Right cardiac atrium (tissue), 5 donors: ENCODE data around the gene ACE2. TPM values are rescaled to one million over a fixed set of nuclear protein-coding genes. Genes with fewer than 3 reads are reported as not detected.

Experiments
- ATAC-seq, 2 donors: fragments of 200-7000 bp; cut with Tn5 transposase; one replicate each; pipeline versions ENCODE4 v1.8.0 to v1.9.1; 2020; ENCODE audit warnings: moderate library complexity in 2 of 2, mild to moderate bottlenecking in 1 of 2
- DNase-seq, 3 donors: peaks; one replicate each; pipeline ENCODE4 v3.0.0-alpha.2; 2020
- H3K27ac ChIP-seq: one replicate; pipeline ENCODE4 v1.5.1; 2013; ENCODE audit warnings: mild to moderate bottlenecking, low read length, control low read depth, moderate library complexity
- H3K27me3 ChIP-seq: one replicate; pipeline ENCODE4 v1.6.1; 2013; ENCODE audit not compliant: control insufficient read depth, insufficient read depth
- H3K4me1 ChIP-seq: one replicate; pipeline ENCODE4 v1.6.1; 2013; ENCODE audit warnings: low read length; ENCODE audit not compliant: control insufficient read depth, insufficient read depth
- H3K4me3 ChIP-seq: one replicate; pipeline ENCODE4 v1.5.1; 2013; ENCODE audit warnings: low read length, control low read depth
- H3K9me3 ChIP-seq: one replicate; pipeline ENCODE4 v1.6.1; 2013; ENCODE audit warnings: low read length; ENCODE audit not compliant: control insufficient read depth
- WGBS: extraction: QIAGEN DNeasy Blood & Tissue Kit; methylation state at CpG from one replicate; pipeline ENCODE4 v1.1.7; 2013; 5-methylcytosine and 5-hydroxymethylcytosine counted together
- intact Hi-C, 4 donors: fragments of 100-400 bp; cut with DNase I; formaldehyde crosslinking; loops; one replicate each; pipeline versions ENCODE4 v1.11.0 to v1.14.0; 2022 to 2023
- polyA plus RNA-seq: library from polyadenylated mRNA; stranded (reverse); fragments of 200-250 nt; gene quantifications from one replicate; pipeline ENCODE4 v1.2.3, GENCODE V29; 2013
- total RNA-seq, 4 donors: library from RNA; stranded (reverse); fragmentation: NEBNext Ultra II Directional; extraction: Animal tissue kit (Norgen Biotek cat#: 25700); gene quantifications; one replicate each; pipeline ENCODE4 v1.2.1, GENCODE V29; 2021
- donor health status: healthy with polysubstance abuse.
- donor health status: DM: no; HTN: yes; CAD: no.
- donor health status: DM: no; HTN: no; CAD: no.
- donor health status: DM: no; HTN: yes; CAD: no; lungs with severe emphysema.
- donor health status: DM: yes; HTN: yes; CAD: no.

Gene ACE2
- total and polyA plus RNA-seq, 5 donors: 3.6 to 10.7 (median 5.4) TPM

DNA sequence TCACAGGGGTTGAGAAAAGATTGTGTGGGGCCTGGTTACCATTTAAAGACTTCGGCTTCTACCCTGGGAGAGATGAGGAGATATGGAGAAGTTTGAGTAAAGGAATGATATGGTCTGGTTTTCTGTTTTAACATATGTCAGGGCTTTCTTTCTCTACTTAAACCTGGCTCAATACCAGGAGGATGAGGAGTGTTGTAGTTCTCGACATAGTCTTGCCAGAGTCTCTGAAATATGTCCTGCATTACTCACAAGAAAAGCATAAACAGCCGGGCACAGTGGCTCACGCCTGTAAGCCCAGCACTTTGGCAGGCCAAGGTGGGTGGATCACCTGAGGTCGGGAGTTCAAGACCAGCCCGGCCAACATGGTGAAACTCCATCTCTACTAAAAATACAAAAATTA, 16.4 kb upstream of the ACE2 start:
- no peak for DNase-seq
- Histone ChIP-seq H3K9me3 (no peaks in the 10 kb centered on the region), H3K27ac (no peak overlapping the region), H3K4me1 (no peaks in the 10 kb centered on the region), H3K27me3 (no peaks in the 10 kb centered on the region), H3K4me3 (no peak overlapping the region)
- intact Hi-C loops: no loop called here
- WGBS: 92% methylated on average over 6 of the region's 6 CpGs
- no peak for ATAC-seq

DNA sequence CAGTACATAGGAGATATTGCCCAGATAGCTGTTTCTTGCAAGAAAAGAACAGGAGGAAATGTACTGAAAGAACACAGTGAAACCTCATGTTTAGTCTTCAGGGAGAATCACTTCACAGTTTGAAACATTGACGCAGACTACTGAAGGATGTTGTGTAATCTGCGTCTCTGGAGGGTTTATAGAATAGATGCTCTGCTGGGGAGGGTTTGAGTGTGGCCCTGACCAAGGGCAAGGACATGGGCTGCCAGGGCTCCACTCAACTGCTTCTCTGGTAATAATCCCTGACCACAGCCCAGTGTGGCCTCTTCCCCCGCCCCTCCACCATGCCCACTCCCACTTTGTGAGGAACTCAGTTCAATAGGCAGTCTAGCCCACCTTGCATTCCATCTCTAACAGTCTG, 15.8 kb upstream of the ACE2 start:
- peak; percentile 86 to 93 for ATAC-seq
- no peaks in the 10 kb centered on the region for H3K4me1 ChIP-seq
- DNase-seq: peak; percentile 36 to 81 (median 53)
- no peaks in the 10 kb centered on the region for H3K9me3 ChIP-seq
- intact Hi-C loops: no loop called here
- H3K4me3 ChIP-seq: no peak overlapping the region
- H3K27ac ChIP-seq: no peak overlapping the region
- WGBS: 59% methylated on average over 3 of the region's 3 CpGs
- no peaks in the 10 kb centered on the region for H3K27me3 ChIP-seq

DNA sequence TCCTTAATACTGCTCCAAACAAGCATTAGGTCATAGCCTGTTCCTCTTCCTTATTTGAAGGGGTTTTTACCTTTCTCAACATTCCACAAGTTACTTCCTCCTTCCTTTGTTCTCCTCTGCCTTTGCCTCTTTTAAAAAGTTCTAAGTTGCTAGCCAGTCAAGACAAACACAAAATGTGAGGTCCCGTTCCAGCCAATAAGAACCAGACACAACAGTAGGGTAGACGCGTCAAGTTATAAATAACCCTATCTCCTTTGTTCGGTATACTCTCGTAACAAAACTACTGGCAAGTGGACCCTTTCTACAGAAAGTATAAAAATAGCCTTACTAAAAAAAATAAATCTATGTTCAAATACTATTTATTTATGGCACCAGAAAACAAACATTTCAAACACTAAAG, 6.3 kb upstream of the ACE2 start:
- 40% methylated on average over 5 of the region's 5 CpGs for WGBS
- intact Hi-C loops: no loop called here

DNA sequence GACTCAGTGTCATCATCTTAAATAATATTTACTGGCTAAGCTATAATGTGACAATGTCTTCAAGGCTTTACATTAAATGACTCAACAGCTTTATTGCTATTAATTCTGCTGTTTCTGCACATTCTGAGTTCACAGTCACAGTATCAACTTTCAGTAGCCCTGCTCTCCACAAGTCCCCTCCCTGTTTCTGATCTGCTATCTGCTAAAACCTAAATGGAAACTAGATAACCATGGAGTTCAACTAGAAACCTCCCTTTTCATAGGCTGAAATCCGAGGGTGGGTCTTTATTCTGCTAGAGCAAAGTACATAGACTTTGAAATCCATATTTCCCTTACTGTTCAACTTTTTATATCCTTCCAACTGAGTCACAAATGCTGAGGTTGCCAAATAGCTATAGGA, 5.4 kb upstream of the ACE2 start:
- 16% methylated on average over 1 of the region's 1 CpG for WGBS

More for the DNA sequence above, 6.3 kb upstream of the ACE2 start:
- Histone ChIP-seq H3K27ac (no peak overlapping the region), H3K9me3 (no peaks in the 10 kb centered on the region), H3K27me3 (no peaks in the 10 kb centered on the region), H3K4me1 (no peaks in the 10 kb centered on the region), H3K4me3 (no peak overlapping the region)
- no peak for DNase-seq
- no peak for ATAC-seq

DNA sequence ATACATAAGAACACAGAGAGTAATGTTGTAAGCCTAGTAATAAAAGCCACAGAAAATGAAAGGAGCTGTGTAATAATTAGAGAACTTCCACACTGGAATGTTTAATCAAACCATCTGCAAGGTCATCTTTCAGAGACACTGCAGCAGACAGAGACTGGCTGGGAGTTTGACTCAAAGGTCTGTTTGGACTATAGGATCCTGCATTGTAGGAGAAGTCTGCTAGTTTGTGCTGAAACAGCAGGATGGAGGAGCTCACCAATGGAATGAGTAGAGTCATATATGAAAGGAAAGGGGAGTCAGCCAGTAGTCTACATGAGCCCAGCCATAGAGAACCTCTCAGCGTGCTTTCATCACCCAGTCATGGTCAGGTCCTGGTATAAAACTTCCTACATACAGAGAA, 4.5 kb upstream of the ACE2 start:
- ATAC-seq (no peak), DNase-seq (no peak)
- Histone ChIP-seq H3K4me1 (no peaks in the 10 kb centered on the region), H3K4me3 (no peak overlapping the region), H3K9me3 (no peaks in the 10 kb centered on the region), H3K27ac (no peak overlapping the region), H3K27me3 (no peaks in the 10 kb centered on the region)
- intact Hi-C loops: no loop called here
- WGBS: 86% methylated on average over 1 of the region's 1 CpG

More for the DNA sequence above, 5.4 kb upstream of the ACE2 start:
- DNase-seq (no peak), ATAC-seq (no peak)
- Histone ChIP-seq H3K27me3 (no peaks in the 10 kb centered on the region), H3K27ac (no peak overlapping the region), H3K4me3 (peak overlapping the region; percentile 10), H3K4me1 (no peaks in the 10 kb centered on the region), H3K9me3 (no peaks in the 10 kb centered on the region)
- intact Hi-C loops: no loop called here

DNA sequence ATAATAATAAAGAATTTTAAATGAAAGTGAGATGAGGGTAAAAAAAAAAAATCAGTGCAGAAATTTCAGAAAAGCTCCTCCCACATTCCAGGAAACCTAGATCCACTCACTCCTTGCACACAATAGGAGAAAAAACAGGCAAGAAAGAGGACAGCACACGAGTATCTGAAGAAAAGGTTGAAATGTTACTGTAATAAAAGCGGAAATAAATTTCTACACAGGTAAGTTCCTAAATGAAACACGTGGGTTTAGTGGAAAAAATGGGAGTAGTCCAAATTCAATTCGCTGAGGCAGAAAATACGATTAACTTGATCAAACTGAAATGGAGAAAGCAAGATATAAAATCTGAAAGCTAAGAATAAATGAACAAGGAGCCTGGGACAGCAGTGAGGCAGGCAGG, 2.0 kb upstream of the ACE2 start:
- Histone ChIP-seq H3K27me3 (no peaks in the 10 kb centered on the region), H3K4me1 (peaks cover 1% of the 10 kb centered on the region), H3K4me3 (no peak overlapping the region), H3K9me3 (no peaks in the 10 kb centered on the region), H3K27ac (no peak overlapping the region)
- intact Hi-C loops: no loop called here
- ATAC-seq (no peak), DNase-seq (no peak)
- WGBS: 76% methylated on average over 5 of the region's 5 CpGs

DNA sequence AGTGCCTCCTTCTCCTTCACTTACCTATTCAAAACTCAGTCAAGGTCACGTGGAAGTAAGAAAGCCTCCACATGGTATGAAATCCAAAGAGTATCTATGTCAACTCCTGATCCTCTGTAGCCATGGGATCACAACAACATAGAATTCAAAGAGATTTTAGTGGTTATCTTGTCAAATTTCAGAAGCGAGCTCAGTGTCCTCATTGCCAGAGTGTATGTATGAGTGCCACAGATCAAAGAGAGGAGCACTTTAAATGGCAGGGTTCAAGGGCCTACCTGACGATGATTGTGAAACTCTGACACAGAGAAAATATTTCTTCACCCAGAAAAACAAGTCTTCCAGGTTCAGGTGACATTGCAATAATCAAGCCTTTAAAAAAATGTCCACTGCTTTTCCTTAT, 1.2 kb upstream of the ACE2 start:
- peaks cover 1% of the 10 kb centered on the region for H3K4me1 ChIP-seq
- H3K27me3 ChIP-seq: no peaks in the 10 kb centered on the region
- WGBS: 75% methylated on average over 3 of the region's 3 CpGs
- DNase-seq: no peak
- no peak for ATAC-seq
- no peaks in the 10 kb centered on the region for H3K9me3 ChIP-seq
- no peak overlapping the region for H3K4me3 ChIP-seq
- intact Hi-C loops: no loop called here
- no peak overlapping the region for H3K27ac ChIP-seq

DNA sequence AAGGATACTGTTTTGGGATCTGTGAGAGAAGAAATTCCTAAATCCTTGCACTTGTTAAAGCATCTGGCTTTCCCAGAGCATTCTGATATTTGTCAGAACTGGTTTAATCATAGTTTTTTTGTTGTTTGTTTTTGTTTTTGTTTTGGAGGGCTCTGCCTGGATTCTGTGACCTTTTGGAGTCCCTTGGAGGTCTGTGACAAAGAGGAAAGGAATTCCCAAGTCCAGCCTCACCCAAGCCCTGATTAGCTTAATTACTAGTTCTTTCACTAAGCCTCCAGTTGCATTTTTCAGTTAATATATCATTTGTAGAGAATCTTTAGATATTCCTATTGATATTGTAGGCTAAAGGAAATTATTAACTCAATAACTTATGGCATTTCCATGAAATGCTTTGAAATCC, 711 bp downstream of the ACE2 start:
- H3K27me3 ChIP-seq: no peaks in the 10 kb centered on the region
- ATAC-seq (no peak), DNase-seq (no peak)
- intact Hi-C loops: no loop called here
- H3K4me3 ChIP-seq: no peak overlapping the region
- peaks cover 1% of the 10 kb centered on the region for H3K4me1 ChIP-seq
- no peaks in the 10 kb centered on the region for H3K9me3 ChIP-seq
- H3K27ac ChIP-seq: no peak overlapping the region

DNA sequence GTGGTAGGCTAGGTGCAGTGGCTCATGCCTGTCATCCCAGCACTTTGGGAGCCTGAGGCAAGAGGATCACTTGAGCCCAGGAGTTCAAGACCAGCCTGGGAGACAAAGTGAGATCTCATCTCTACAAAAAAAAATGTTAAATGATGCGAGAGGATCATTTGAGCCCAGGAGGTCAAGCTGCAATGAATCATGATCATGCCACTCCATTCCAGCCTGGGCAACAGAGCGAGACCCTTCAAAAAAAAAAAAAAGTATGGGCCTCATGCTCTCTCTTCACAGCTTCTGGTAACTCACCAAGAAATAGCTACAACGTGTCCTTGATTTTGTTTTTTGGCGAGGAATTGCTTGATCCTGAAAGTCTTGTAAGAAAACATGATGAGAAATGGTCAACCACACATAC, 1.3 kb downstream of the ACE2 start:
- DNase-seq: no peak
- Histone ChIP-seq H3K4me3 (no peak overlapping the region), H3K27ac (peak overlapping the region; percentile 64), H3K27me3 (no peaks in the 10 kb centered on the region), H3K4me1 (peaks cover 1% of the 10 kb centered on the region), H3K9me3 (no peaks in the 10 kb centered on the region)
- WGBS: 72% methylated on average over 4 of the region's 4 CpGs
- intact Hi-C loops: loop anchor here in 1 of 4 donors (10.0 kb wide), 1 partner anchor 45 kb away; no protein-coding TSS in a partner anchor
- ATAC-seq: no peak

DNA sequence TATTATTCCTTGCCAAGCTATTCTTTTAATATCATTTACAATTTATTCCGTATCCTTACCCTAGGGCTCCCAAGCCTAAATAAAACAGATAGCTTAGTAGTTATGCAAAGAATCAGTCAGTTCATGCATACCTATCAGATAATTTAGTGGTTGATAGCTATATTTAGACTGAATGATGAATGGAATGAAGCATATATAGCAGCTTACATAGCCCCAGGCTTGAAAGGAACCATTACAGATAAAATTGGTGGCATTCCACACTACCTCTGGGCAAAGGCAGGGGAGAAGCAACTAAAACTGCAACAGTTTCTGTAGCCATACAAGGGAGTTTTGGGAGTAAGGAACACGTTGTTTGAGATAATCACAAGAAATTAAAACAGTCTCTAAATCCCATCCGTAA, 2.7 kb downstream of the ACE2 start:
- Histone ChIP-seq H3K27me3 (no peaks in the 10 kb centered on the region), H3K4me1 (peaks cover 1% of the 10 kb centered on the region), H3K27ac (no peak overlapping the region), H3K4me3 (peak overlapping the region; percentile 15), H3K9me3 (no peaks in the 10 kb centered on the region)
- WGBS: 39% methylated on average over 3 of the region's 3 CpGs
- ATAC-seq: no peak
- DNase-seq: no peak
- intact Hi-C loops: loop anchor here in 1 of 4 donors (10.0 kb wide), 1 partner anchor 47 kb away; no protein-coding TSS in a partner anchor

DNA sequence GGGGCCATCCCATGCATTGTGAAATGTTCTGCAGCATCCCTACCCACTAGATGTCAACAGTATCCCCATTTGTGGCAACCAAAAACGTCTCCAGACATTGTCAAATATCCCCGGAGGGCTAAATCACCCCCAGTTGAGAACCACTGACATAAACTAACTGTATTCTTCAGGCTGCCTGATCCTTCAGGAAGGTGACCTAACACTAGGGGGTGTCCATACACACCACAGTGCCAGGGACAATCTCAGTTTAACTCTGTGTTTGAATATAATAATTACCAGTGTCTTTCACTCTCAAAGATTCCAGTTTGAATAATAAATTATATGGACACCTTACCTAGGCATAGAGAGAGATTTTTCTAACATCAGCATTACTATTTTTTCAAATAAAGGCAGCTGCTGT, 6.4 kb downstream of the ACE2 start:
- Histone ChIP-seq H3K27ac (no peak overlapping the region), H3K4me1 (peaks cover 1% of the 10 kb centered on the region)
- intact Hi-C loops: loop anchor here in 1 of 4 donors (10.0 kb wide), 1 partner anchor 50 kb away; no protein-coding TSS in a partner anchor

More for the DNA sequence above, 6.4 kb downstream of the ACE2 start:
- DNase-seq (no peak), ATAC-seq (no peak)
- WGBS: 36% methylated on average over 2 of the region's 2 CpGs
- H3K27me3 ChIP-seq: no peaks in the 10 kb centered on the region
- H3K4me3 ChIP-seq: no peak overlapping the region
- no peaks in the 10 kb centered on the region for H3K9me3 ChIP-seq
